HEK293 (cell line): ENCODE data around the gene TMPRSS4.

ENCODE experiments used
- CTCF ChIP-seq: fragments of 450-650 bp; formaldehyde crosslinking; IDR thresholded peaks from 2 replicates; pipeline ENCODE4 v1.5.1; 2016; ENCODE audit warnings: missing biosample characterization, missing genetic modification characterization
- SETDB1 ChIP-seq: IDR thresholded peaks from one replicate; pipeline ENCODE4 v1.6.1; 2017; ENCODE audit warnings: mild to moderate bottlenecking, low read length, moderate library complexity, mixed read lengths; ENCODE audit not compliant: insufficient read length
- TCF7L2 ChIP-seq: IDR thresholded peaks from 2 replicates; pipeline ENCODE4 v1.6.1; 2011; ENCODE audit warnings: low read depth, mild to moderate bottlenecking, inconsistent platforms, low read length, moderate library complexity, borderline replicate concordance
- ZBTB17 ChIP-seq: fragments of 450-650 bp; formaldehyde crosslinking; IDR thresholded peaks from 2 replicates; pipeline ENCODE4 v1.5.1; 2016; ENCODE audit warnings: missing biosample characterization, missing genetic modification characterization
- ZNF133 ChIP-seq: fragments of 450-650 bp; formaldehyde crosslinking; IDR thresholded peaks from 2 replicates; pipeline ENCODE4 v1.5.1; 2016; ENCODE audit warnings: missing biosample characterization, missing genetic modification characterization
- ZNF138 ChIP-seq: fragments of 450-650 bp; formaldehyde crosslinking; IDR thresholded peaks from 2 replicates; pipeline ENCODE4 v1.5.1; 2016; ENCODE audit warnings: missing biosample characterization, missing genetic modification characterization, borderline replicate concordance
- ZNF23 ChIP-seq: fragments of 450-650 bp; formaldehyde crosslinking; IDR thresholded peaks from 2 replicates; pipeline ENCODE4 v1.5.1; 2016; ENCODE audit warnings: missing biosample characterization, missing genetic modification characterization, borderline replicate concordance
- ZNF501 ChIP-seq: fragments of 450-650 bp; formaldehyde crosslinking; IDR thresholded peaks from 2 replicates; pipeline ENCODE4 v1.5.1; 2016; ENCODE audit warnings: missing biosample characterization, missing genetic modification characterization
- ZNF521 ChIP-seq: fragments of 450-650 bp; formaldehyde crosslinking; IDR thresholded peaks from 2 replicates; pipeline ENCODE4 v1.5.1; 2017; ENCODE audit warnings: missing biosample characterization, mild to moderate bottlenecking, missing genetic modification characterization
- ZNF585B ChIP-seq: fragments of 450-650 bp; formaldehyde crosslinking; IDR thresholded peaks from 2 replicates; pipeline ENCODE4 v1.5.1; 2016; ENCODE audit warnings: missing biosample characterization, missing genetic modification characterization
- ZNF664 ChIP-seq: fragments of 450-650 bp; formaldehyde crosslinking; IDR thresholded peaks from 2 replicates; pipeline ENCODE4 v1.5.1; 2016; ENCODE audit warnings: missing biosample characterization, missing genetic modification characterization
- TF ChIP-seq, protein P1 (sequence below): fragments of 450-650 bp; formaldehyde crosslinking; IDR thresholded peaks from 2 replicates; pipeline ENCODE4 v1.5.1; 2016; ENCODE audit warnings: missing biosample characterization, missing genetic modification characterization

- TF ChIP-seq TCF7L2, result no peak
- TF ChIP-seq ZBTB17 (tag by site-specific recombination), result no peak
- TF ChIP-seq CTCF, result no peak
- no peak for TF ChIP-seq ZNF23 (tag by site-specific recombination)
- no peak for TF ChIP-seq SETDB1
- TF ChIP-seq ZNF138 (tag by site-specific recombination), result no peak
- no peak for TF ChIP-seq ZNF501 (tag by site-specific recombination)
- TF ChIP-seq ZNF133, result no peak
- no peak for TF ChIP-seq ZNF664
- TF ChIP-seq ZNF585B (tag by site-specific recombination), result no peak
- TF ChIP-seq, protein P1, sequence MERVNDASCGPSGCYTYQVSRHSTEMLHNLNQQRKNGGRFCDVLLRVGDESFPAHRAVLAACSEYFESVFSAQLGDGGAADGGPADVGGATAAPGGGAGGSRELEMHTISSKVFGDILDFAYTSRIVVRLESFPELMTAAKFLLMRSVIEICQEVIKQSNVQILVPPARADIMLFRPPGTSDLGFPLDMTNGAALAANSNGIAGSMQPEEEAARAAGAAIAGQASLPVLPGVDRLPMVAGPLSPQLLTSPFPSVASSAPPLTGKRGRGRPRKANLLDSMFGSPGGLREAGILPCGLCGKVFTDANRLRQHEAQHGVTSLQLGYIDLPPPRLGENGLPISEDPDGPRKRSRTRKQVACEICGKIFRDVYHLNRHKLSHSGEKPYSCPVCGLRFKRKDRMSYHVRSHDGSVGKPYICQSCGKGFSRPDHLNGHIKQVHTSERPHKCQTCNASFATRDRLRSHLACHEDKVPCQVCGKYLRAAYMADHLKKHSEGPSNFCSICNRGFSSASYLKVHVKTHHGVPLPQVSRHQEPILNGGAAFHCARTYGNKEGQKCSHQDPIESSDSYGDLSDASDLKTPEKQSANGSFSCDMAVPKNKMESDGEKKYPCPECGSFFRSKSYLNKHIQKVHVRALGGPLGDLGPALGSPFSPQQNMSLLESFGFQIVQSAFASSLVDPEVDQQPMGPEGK, result no peak
- TF ChIP-seq ZNF521 (tag by site-specific recombination), result no peak
These were observed 52.0 kb downstream of the TMPRSS4 start for GRCh38 chr11:118128721-118129470.
